BLaER1 (cell line): Measurements from ENCODE around the gene LEFTY2.
"Not testable (repeated sequence)": the region's sequence is repeated elsewhere in the genome, so short reads cannot be mapped to it uniquely, and the experiment has no call there.

ENCODE experiments used
- H3K27ac ChIP-seq: shearing (Covaris generic); formaldehyde crosslinking; 2 replicates; pipeline ENCODE4 v1.8.1; 2022
- H3K27me3 ChIP-seq: shearing (Covaris generic); formaldehyde crosslinking; 2 replicates; pipeline ENCODE4 v1.8.1; 2022
- H3K36me3 ChIP-seq: shearing (Covaris generic); formaldehyde crosslinking; 2 replicates; pipeline ENCODE4 v1.8.1; 2022
- H3K4me1 ChIP-seq: shearing (Covaris generic); formaldehyde crosslinking; 2 replicates; pipeline ENCODE4 v1.8.1; 2022
- H3K4me2 ChIP-seq: shearing (Covaris generic); formaldehyde crosslinking; 2 replicates; pipeline ENCODE4 v1.8.1; 2022
- H3K4me3 ChIP-seq: shearing (Covaris generic); formaldehyde crosslinking; 2 replicates; pipeline ENCODE4 v1.8.1; 2022
- H3K9ac ChIP-seq: shearing (Covaris generic); formaldehyde crosslinking; 2 replicates; pipeline ENCODE4 v1.8.1; 2022
- H3K9me3 ChIP-seq: shearing (Covaris generic); formaldehyde crosslinking; 2 replicates; pipeline ENCODE4 v1.8.1; 2022
- H4K20me1 ChIP-seq: shearing (Covaris generic); formaldehyde crosslinking; 2 replicates; pipeline ENCODE4 v1.8.1; 2022
- Cebpa-rat ChIP-seq: shearing (Covaris generic); IDR thresholded peaks from 2 replicates; pipeline ENCODE4 v1.8.1; 2022

The LEFTY2 gene

GRCh38 chr1:225973158-225973557 is 32.1 kb upstream of the LEFTY2 start:
- Histone ChIP-seq H3K4me1 (peaks cover 30% of the 10 kb centered on the region), H3K36me3 (no peaks in the 10 kb centered on the region), H3K4me3 (no peak overlapping the region), H3K27ac (no peak overlapping the region), H3K4me2 (no peak overlapping the region), H3K9ac (no peak overlapping the region), H3K27me3 (no peaks in the 10 kb centered on the region), H3K9me3 (no peaks in the 10 kb centered on the region; the same call in 1 of the 2 replicates), H4K20me1 (peaks cover 10% of the 10 kb centered on the region; the same call in 1 of the 2 replicates)
- TF ChIP-seq Cebpa-rat, result no peak

- Histone ChIP-seq H3K36me3 (no peaks in the 10 kb centered on the region), H3K9me3 (no peaks in the 10 kb centered on the region; the same call in 1 of the 2 replicates), H4K20me1 (peaks cover 4% of the 10 kb centered on the region; the same call in 1 of the 2 replicates), H3K27ac (no peak overlapping the region), H3K4me2 (no peak overlapping the region), H3K27me3 (no peaks in the 10 kb centered on the region), H3K4me1 (peaks cover 24% of the 10 kb centered on the region), H3K4me3 (no peak overlapping the region), H3K9ac (no peak overlapping the region)
- TF ChIP-seq Cebpa-rat, result no peak
Measured at GRCh38 chr1:225972344-225973152, 31.5 kb upstream of the LEFTY2 start.

DNA sequence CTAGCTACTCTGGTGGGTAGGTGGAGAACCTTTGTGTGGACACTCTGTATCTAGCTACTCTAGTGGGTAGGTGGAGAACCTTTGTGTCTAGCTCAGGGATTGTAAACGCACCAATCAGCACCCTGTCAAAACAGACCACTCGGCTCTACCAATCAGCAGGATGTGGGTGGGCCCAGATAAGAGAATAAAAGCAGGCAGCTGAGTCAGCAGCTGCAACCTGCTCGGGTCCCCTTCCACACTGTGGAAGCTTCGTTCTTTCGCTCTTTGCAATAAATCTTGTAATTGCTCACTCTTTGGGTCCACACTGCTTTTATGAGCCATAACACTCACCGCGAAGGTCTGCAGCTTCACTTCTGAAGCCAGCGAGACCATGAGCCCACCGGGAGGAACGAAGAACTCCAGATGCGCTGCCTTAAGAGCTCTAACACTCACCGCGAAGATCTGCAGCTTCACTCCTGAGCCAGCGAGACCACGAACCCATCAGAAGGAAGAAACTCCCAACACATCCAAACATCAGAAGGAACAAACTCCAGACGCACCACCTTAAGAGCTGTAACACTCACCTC is 29.7 kb upstream of the LEFTY2 start:
- not testable (repeated sequence) for H3K9me3 ChIP-seq, H4K20me1 ChIP-seq, H3K4me2 ChIP-seq, H3K4me3 ChIP-seq, H3K27ac ChIP-seq, H3K9ac ChIP-seq, H3K27me3 ChIP-seq, H3K36me3 ChIP-seq, H3K4me1 ChIP-seq

DNA sequence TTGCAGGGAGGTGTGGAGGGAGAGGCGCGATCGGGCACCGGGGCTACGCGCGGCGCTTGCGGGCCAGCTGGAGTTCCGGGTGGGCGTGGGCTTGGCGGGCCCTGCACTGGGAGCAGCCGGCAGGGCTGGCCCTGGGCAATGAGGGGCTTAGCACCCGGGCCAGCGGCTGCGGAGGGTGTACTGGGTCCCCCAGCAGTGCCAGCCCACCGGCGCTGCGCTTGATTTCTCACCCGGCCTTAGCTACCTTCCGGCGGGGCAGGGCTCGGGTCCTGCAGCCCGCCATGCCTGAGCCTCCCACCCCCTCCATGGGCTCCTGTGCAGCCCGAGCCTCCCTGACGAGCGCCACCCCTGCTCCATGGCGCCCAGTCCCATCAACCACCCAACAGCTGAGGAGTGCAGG is 28.7 kb upstream of the LEFTY2 start:
- H4K20me1 ChIP-seq, H3K9ac ChIP-seq, H3K27me3 ChIP-seq, H3K27ac ChIP-seq, H3K9me3 ChIP-seq, H3K4me3 ChIP-seq, H3K36me3 ChIP-seq, H3K4me1 ChIP-seq, H3K4me2 ChIP-seq: not testable (repeated sequence)

DNA sequence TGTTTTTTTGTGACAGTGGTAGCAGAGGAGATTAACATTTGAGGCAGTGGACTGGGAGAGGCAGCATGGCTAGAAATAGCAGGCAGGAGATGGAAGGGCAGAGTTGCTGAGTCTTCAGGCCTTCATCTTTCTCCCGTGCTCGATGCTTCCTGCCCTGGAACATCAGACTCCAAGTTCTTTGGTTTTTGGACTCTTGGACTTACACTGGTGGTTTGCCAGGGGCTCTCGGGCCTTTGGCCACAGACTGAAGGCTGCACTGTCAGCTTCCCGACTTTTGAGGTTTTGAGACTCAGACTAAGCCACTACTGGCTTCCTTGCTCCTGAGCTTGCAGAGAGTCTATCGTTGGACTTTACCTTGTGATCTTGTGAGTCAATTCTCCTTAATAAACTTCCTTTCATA is 24.2 kb upstream of the LEFTY2 start:
- H3K9me3 ChIP-seq, result no peaks in the 10 kb centered on the region
- H3K27ac ChIP-seq, result no peak overlapping the region
- no peak overlapping the region for H3K4me2 ChIP-seq
- no peaks in the 10 kb centered on the region for H4K20me1 ChIP-seq
- no peak for TF ChIP-seq Cebpa-rat
- no peak overlapping the region for H3K9ac ChIP-seq
- H3K4me3 ChIP-seq, result no peak overlapping the region
- peaks cover 20% of the 10 kb centered on the region for H3K4me1 ChIP-seq
- no peaks in the 10 kb centered on the region for H3K36me3 ChIP-seq
- no peaks in the 10 kb centered on the region for H3K27me3 ChIP-seq

- no peaks in the 10 kb centered on the region for H4K20me1 ChIP-seq
- H3K9ac ChIP-seq, result no peak overlapping the region
- TF ChIP-seq Cebpa-rat, result no peak
- H3K4me3 ChIP-seq, result no peak overlapping the region
- no peaks in the 10 kb centered on the region for H3K27me3 ChIP-seq
- H3K4me2 ChIP-seq, result no peak overlapping the region
- H3K4me1 ChIP-seq, result peaks cover 20% of the 10 kb centered on the region
- H3K27ac ChIP-seq, result no peak overlapping the region
- H3K9me3 ChIP-seq, result no peaks in the 10 kb centered on the region
- H3K36me3 ChIP-seq, result no peaks in the 10 kb centered on the region
Measured at GRCh38 chr1:225963735-225964530, 22.9 kb upstream of the LEFTY2 start.

GRCh38 chr1:225962440-225962975 is 21.5 kb upstream of the LEFTY2 start:
- Histone ChIP-seq H3K27ac (no peak overlapping the region), H3K9ac (no peak overlapping the region), H3K4me2 (no peak overlapping the region), H3K4me1 (peaks cover 25% of the 10 kb centered on the region), H3K36me3 (no peaks in the 10 kb centered on the region), H3K4me3 (no peak overlapping the region), H3K27me3 (no peaks in the 10 kb centered on the region), H3K9me3 (no peaks in the 10 kb centered on the region), H4K20me1 (no peaks in the 10 kb centered on the region)
- TF ChIP-seq Cebpa-rat, result no peak

DNA sequence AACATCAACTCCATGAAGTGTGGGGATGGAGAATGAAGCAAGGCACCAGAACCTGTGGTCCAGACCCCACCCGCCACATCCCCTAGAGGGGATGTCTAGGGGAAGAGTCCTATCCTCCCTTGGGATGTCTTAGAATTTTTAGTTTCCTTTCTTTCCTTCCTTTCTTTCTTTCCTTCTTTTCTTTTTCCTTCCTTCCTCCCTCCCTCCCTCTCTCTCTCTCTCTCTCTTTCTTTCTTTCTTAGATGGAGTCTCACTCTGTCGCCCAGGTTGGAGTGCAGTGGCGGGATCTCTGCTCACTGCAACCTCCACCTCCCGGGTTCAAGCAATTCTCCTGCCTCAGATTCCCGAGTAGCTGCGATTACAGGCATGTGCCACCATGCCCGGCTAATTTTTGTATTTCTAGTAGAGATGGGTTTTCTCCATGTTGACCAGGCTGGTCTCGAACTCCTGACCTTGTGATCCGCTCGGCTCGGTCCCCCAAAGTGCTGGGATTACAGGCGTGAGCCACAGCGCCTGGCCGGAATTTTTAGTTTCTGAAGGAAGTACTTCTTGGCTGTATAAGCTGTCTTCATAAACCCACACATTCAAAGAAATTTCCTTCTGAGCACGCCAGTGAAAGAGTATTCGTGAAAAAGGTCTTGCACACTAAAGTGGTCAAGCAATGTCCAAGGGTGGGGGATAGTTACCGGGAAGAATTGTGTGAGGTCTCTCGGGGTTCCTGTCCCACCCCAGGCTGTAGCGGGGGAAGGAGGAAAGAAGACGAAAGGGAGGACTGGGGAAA is 20.8 kb upstream of the LEFTY2 start:
- no peaks in the 10 kb centered on the region for H3K27me3 ChIP-seq
- H3K4me1 ChIP-seq, result peaks cover 32% of the 10 kb centered on the region
- no peaks in the 10 kb centered on the region for H3K36me3 ChIP-seq
- peak overlapping the region; percentile 62 for H3K4me2 ChIP-seq
- H3K27ac ChIP-seq, result no peak overlapping the region
- no peak for TF ChIP-seq Cebpa-rat
- H4K20me1 ChIP-seq, result no peaks in the 10 kb centered on the region
- H3K4me3 ChIP-seq, result no peak overlapping the region
- no peak overlapping the region for H3K9ac ChIP-seq
- H3K9me3 ChIP-seq, result no peaks in the 10 kb centered on the region

- H3K4me1 ChIP-seq, result peaks cover 39% of the 10 kb centered on the region
- H3K9ac ChIP-seq, result no peak overlapping the region
- H3K4me3 ChIP-seq, result no peak overlapping the region
- H3K4me2 ChIP-seq, result peak overlapping the region; percentile 67; the same call in 1 of the 2 replicates
- no peaks in the 10 kb centered on the region for H4K20me1 ChIP-seq
- TF ChIP-seq Cebpa-rat, result no peak
- no peak overlapping the region for H3K27ac ChIP-seq
- H3K9me3 ChIP-seq, result no peaks in the 10 kb centered on the region
- no peaks in the 10 kb centered on the region for H3K27me3 ChIP-seq
- H3K36me3 ChIP-seq, result no peaks in the 10 kb centered on the region
Measured at GRCh38 chr1:225958041-225958440, 17.0 kb upstream of the LEFTY2 start.
